Peyer's patch (tissue), 4 donors: ENCODE results near the gene PCDHB15.

Experiments
- CTCF ChIP-seq, 6 experiments: fragments of 450-650 bp in 4 of 6; fragments of 200-600 bp in 2 of 6; sonication (generic) in 1 of 6; IDR thresholded peaks; one replicate each; pipeline ENCODE4 v1.5.1; 2017 to 2019; ENCODE audit warnings: antibody characterized with exemption in 6 of 6, mild to moderate bottlenecking in 3 of 6, moderate library complexity in 1 of 6
- POLR2A ChIP-seq, 2 donors: fragments of 450-650 bp; IDR thresholded peaks; one replicate each; pipeline ENCODE4 v1.5.1; 2017; ENCODE audit warnings: antibody characterized with exemption in 2 of 2, mild to moderate bottlenecking in 2 of 2, moderate library complexity in 2 of 2

GRCh38 chr5:141261238-141261546 is 16.0 kb downstream of the PCDHB15 start:
- no peak for TF ChIP-seq CTCF (IDR thresholded peaks at IDR 0.05)
- no peak for TF ChIP-seq POLR2A (IDR thresholded peaks at IDR 0.05)
